HFFc6 (cell line): ENCODE measurements around the gene ADGRF5. TPM values are rescaled to one million over a fixed set of nuclear protein-coding genes. Genes with fewer than 3 reads are reported as not detected.
"Not testable (repeated sequence)": the region's sequence is repeated elsewhere in the genome, so short reads cannot be mapped to it uniquely, and the experiment has no call there.

Experiments used
- DNase-seq: peaks from one replicate; pipeline ENCODE4 v3.0.0-alpha.2; 2018
- H3K27ac Mint-ChIP-seq: 2 replicates; pipeline ENCODE4 v1.8.0; 2020; ENCODE audit warnings: mild to moderate bottlenecking, mixed read lengths
- H3K27me3 Mint-ChIP-seq: 2 replicates; pipeline ENCODE4 v1.8.0; 2021; ENCODE audit warnings: mild to moderate bottlenecking, moderate library complexity, mixed read lengths; ENCODE audit not compliant: insufficient read depth
- H3K36me3 Mint-ChIP-seq: 2 replicates; pipeline ENCODE4 v1.8.0; 2021; ENCODE audit warnings: low read depth, mixed read lengths
- H3K4me1 Mint-ChIP-seq: 2 replicates; pipeline ENCODE4 v1.8.0; 2020; ENCODE audit warnings: low read depth, mixed read lengths
- H3K4me3 Mint-ChIP-seq: 2 replicates; pipeline ENCODE4 v1.8.0; 2020; ENCODE audit warnings: mild to moderate bottlenecking, moderate library complexity, mixed read lengths
- H3K9me3 Mint-ChIP-seq: 2 replicates; pipeline ENCODE4 v1.8.0; 2020; ENCODE audit warnings: mild to moderate bottlenecking, mixed read lengths
- total RNA-seq, 6 experiments: library from RNA; stranded (reverse); fragmentation: NEBNext Ultra II Directional; extraction: Animal tissue kit (Norgen Biotek cat#: 25700); gene quantifications; 2 replicates in 1 of 6; 3 replicates in 5 of 6; pipeline ENCODE4 v1.2.3, GENCODE V29; 2021
- TF ChIP-seq, protein P1 (sequence below): fragments of 200-600 bp; sonication (generic); IDR thresholded peaks from 2 replicates; pipeline ENCODE4 v1.5.0; 2021; ENCODE audit warnings: antibody characterized with exemption, mild to moderate bottlenecking

ADGRF5 gene
- total RNA-seq, 6 experiments from 2014 or later, result 0.06 to 0.26 (median 0.20) TPM; not detected in 2

GRCh38 chr6:46848684-46849360, 72.9 kb downstream of the ADGRF5 start:
- Mint-ChIP-seq H3K36me3 (no peaks in the 10 kb centered on the region), H3K27me3 (peaks cover 3% of the 10 kb centered on the region; the same call in 1 of the 2 replicates), H3K9me3 (no peaks in the 10 kb centered on the region), H3K27ac (no peak overlapping the region; the same call in 1 of the 2 replicates), H3K4me1 (peaks cover 18% of the 10 kb centered on the region), H3K4me3 (peak overlapping the region; percentile 59)
- DNase-seq, result peak; percentile 57
- TF ChIP-seq, protein P1, sequence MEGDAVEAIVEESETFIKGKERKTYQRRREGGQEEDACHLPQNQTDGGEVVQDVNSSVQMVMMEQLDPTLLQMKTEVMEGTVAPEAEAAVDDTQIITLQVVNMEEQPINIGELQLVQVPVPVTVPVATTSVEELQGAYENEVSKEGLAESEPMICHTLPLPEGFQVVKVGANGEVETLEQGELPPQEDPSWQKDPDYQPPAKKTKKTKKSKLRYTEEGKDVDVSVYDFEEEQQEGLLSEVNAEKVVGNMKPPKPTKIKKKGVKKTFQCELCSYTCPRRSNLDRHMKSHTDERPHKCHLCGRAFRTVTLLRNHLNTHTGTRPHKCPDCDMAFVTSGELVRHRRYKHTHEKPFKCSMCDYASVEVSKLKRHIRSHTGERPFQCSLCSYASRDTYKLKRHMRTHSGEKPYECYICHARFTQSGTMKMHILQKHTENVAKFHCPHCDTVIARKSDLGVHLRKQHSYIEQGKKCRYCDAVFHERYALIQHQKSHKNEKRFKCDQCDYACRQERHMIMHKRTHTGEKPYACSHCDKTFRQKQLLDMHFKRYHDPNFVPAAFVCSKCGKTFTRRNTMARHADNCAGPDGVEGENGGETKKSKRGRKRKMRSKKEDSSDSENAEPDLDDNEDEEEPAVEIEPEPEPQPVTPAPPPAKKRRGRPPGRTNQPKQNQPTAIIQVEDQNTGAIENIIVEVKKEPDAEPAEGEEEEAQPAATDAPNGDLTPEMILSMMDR, result peak; percentile 96

- H3K36me3 Mint-ChIP-seq, result no peaks in the 10 kb centered on the region
- no peak overlapping the region for H3K27ac Mint-ChIP-seq
- H3K4me1 Mint-ChIP-seq, result peaks cover 14% of the 10 kb centered on the region
- H3K9me3 Mint-ChIP-seq, result peaks cover 23% of the 10 kb centered on the region
- H3K4me3 Mint-ChIP-seq, result no peak overlapping the region
- TF ChIP-seq, protein P1, result no peak
- DNase-seq, result no peak
- H3K27me3 Mint-ChIP-seq, result 0 out of 2 replicates have a peak, but pooled peaks cover 2% of the 10 kb centered on the region
Observed at GRCh38 chr6:46845126-46845525, 76.6 kb downstream of the ADGRF5 start.

DNA sequence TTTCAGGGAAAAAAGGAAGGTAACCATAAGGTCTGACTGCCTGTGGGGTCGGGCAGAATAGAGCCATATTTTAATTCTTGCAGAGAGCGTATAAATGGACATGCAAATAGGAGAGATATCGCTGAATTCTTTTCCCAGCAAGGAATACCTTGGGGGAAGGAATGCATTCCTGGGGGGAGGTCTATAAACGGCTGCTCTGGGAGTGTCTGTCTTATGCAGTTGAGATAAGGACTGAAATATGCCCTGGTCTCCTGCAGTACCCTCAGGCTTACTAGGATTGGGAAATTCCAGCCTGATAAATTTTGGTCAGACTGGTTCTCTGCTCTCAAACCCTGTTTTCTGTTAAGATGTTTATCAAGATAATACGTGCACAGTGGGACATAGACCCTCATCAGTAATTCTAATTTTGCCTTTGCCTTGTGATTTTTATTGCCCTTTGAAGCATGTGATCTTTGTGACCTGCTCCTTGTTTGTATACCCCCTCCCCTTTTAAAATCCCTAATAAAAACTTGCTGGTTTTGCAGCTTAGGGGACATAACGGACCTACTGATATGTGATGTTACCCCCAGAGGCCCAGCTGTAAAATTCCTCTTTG, 79.4 kb downstream of the ADGRF5 start:
- not testable (repeated sequence) for H3K4me3 Mint-ChIP-seq, H3K27me3 Mint-ChIP-seq, H3K27ac Mint-ChIP-seq, H3K4me1 Mint-ChIP-seq, DNase-seq, H3K36me3 Mint-ChIP-seq
- peaks cover 23% of the 10 kb centered on the region for H3K9me3 Mint-ChIP-seq

GRCh38 chr6:46838033-46838432, 83.7 kb downstream of the ADGRF5 start:
- DNase-seq, result no peak
- Mint-ChIP-seq H3K27ac (no peak overlapping the region), H3K4me1 (no peaks in the 10 kb centered on the region), H3K27me3 (no peaks in the 10 kb centered on the region), H3K4me3 (no peak overlapping the region), H3K9me3 (peaks cover 22% of the 10 kb centered on the region), H3K36me3 (no peaks in the 10 kb centered on the region)
- TF ChIP-seq, protein P1, result no peak

GRCh38 chr6:46834991-46835390, 86.7 kb downstream of the ADGRF5 start:
- H3K27me3 Mint-ChIP-seq, H3K36me3 Mint-ChIP-seq, DNase-seq, H3K4me3 Mint-ChIP-seq, H3K9me3 Mint-ChIP-seq, H3K27ac Mint-ChIP-seq, H3K4me1 Mint-ChIP-seq: not testable (repeated sequence)

GRCh38 chr6:46834257-46834916, 87.4 kb downstream of the ADGRF5 start:
- H3K4me3 Mint-ChIP-seq, H3K9me3 Mint-ChIP-seq, H3K4me1 Mint-ChIP-seq, H3K36me3 Mint-ChIP-seq, H3K27ac Mint-ChIP-seq, DNase-seq, H3K27me3 Mint-ChIP-seq: not testable (repeated sequence)

- Mint-ChIP-seq H3K4me1 (no peaks in the 10 kb centered on the region), H3K27ac (no peak overlapping the region), H3K36me3 (no peaks in the 10 kb centered on the region)
Observed at GRCh38 chr6:46832816-46833215, 88.9 kb downstream of the ADGRF5 start.

More at GRCh38 chr6:46832816-46833215, 88.9 kb downstream of the ADGRF5 start:
- DNase-seq, result no peak
- H3K4me3 Mint-ChIP-seq, result no peak overlapping the region
- TF ChIP-seq, protein P1, result no peak
- peaks cover 2% of the 10 kb centered on the region; the same call in 1 of the 2 replicates for H3K27me3 Mint-ChIP-seq
- no peaks in the 10 kb centered on the region; the same call in 1 of the 2 replicates for H3K9me3 Mint-ChIP-seq
